Endothelial cell (in vitro differentiated cells): ENCODE data around the gene TAF11L9. TPM values are rescaled to one million over a fixed set of nuclear protein-coding genes. Genes with fewer than 3 reads are reported as not detected.
"Not testable (repeated sequence)": the region's sequence is repeated elsewhere in the genome, so short reads cannot be mapped to it uniquely, and the experiment has no call there.

ENCODE experiments used
- DNase-seq: peaks from one replicate; pipeline ENCODE4 v3.0.0; 2021; ENCODE audit warnings: low spot score
- H3K27ac Mint-ChIP-seq: one replicate; pipeline ENCODE4 v1.8.0; 2021; ENCODE audit warnings: mixed read lengths, inconsistent platforms; ENCODE audit not compliant: unreplicated experiment
- H3K27me3 Mint-ChIP-seq: one replicate; pipeline ENCODE4 v1.8.0; 2021; ENCODE audit warnings: mild to moderate bottlenecking, moderate library complexity, mixed read lengths, inconsistent platforms; ENCODE audit not compliant: unreplicated experiment
- H3K36me3 Mint-ChIP-seq: one replicate; pipeline ENCODE4 v1.8.0; 2021; ENCODE audit warnings: mild to moderate bottlenecking, low read depth, mixed read lengths, inconsistent platforms; ENCODE audit not compliant: unreplicated experiment
- H3K4me1 Mint-ChIP-seq: one replicate; pipeline ENCODE4 v1.8.0; 2021; ENCODE audit warnings: mild to moderate bottlenecking, mixed read lengths, inconsistent platforms; ENCODE audit not compliant: unreplicated experiment
- H3K4me3 Mint-ChIP-seq: one replicate; pipeline ENCODE4 v1.8.0; 2021; ENCODE audit warnings: mild to moderate bottlenecking, mixed read lengths, inconsistent platforms; ENCODE audit not compliant: unreplicated experiment
- H3K9me3 Mint-ChIP-seq: one replicate; pipeline ENCODE4 v1.8.0; 2021; ENCODE audit warnings: mixed read lengths, inconsistent platforms; ENCODE audit not compliant: unreplicated experiment
- total RNA-seq: library from RNA; stranded (reverse); fragmentation: NEBNext Ultra II Directional; extraction: Animal tissue kit (Norgen Biotek cat#: 25700); gene quantifications from one replicate; pipeline ENCODE4 v1.2.1, GENCODE V29; 2021; ENCODE audit not compliant: unreplicated experiment
- TF ChIP-seq, protein P1 (sequence below): fragments of 200-600 bp; sonication (generic); IDR thresholded peaks from one replicate; pipeline ENCODE4 v1.5.0; 2021; ENCODE audit warnings: antibody characterized with exemption; ENCODE audit not compliant: unreplicated experiment

TAF11L9 gene
- total RNA-seq, 1 donor from 2014 or later: not detected

DNA sequence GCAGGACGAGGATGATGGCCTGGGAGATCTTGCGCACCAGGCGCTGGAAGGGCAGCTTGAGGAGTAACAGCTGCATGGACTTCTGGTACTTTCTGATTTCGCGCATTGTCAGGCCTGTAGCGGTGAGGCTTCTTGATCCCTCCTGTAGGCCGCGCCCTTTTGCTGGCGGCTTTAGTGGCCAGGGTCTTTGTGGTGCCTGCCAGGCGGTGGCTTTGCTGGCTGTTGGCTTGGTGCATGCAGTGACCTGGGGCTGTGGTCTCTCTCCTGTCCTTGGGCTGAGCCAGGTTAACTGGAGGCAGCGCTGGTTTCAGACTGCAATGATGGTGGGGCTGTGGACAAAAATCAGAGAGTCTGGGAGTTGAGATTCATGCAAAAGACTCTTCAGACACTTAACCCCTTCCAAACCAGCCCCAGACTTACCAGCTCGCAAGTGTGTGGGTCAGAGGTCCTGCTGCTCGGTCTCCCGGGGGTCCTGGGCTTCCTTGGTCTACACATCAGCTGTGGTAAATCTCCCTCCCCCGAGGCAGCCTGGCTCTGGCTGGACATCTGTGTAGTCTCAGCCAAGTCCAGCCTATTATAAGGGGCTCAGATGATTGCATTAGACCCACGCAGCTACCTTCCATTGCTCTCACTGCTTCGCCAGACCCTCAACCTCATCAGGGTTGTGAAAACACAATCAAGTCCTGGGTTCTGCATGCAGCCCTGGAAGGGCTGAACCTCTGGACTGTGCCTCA, 20.8 kb upstream of the TAF11L9 start:
- Mint-ChIP-seq H3K4me1 (no peaks in the 10 kb centered on the region), H3K4me3 (no peak overlapping the region), H3K9me3 (no peaks in the 10 kb centered on the region)

DNA sequence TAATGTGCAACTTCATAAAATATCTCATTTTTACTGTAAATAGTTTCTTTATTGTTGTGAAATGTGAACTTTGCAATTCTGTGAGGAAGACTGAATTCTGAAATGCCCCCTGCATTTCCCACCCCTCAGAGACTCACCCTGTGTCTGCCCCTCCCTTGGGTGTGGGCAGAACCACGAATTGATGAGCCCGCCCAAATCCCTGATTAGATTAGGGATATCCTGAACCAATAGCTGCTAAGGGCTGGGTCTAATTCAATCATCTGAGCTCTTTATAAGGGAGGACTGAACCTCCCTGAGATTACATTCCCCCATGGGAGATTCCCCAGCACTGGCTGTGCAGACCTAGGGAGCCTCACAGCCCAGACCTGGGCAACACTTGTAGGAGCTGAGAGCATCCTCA, 15.9 kb upstream of the TAF11L9 start, which contains the start of gene TAF11L12:
TSS of gene TAF11L12 (plus strand) at position 301 of the 400 bp plus-strand sequence.
- not testable (repeated sequence) for H3K4me3 Mint-ChIP-seq, H3K36me3 Mint-ChIP-seq, H3K9me3 Mint-ChIP-seq, H3K4me1 Mint-ChIP-seq, H3K27ac Mint-ChIP-seq, H3K27me3 Mint-ChIP-seq, DNase-seq

More for the DNA sequence above, 20.8 kb upstream of the TAF11L9 start:
- no peak for DNase-seq
- TF ChIP-seq, protein P1, sequence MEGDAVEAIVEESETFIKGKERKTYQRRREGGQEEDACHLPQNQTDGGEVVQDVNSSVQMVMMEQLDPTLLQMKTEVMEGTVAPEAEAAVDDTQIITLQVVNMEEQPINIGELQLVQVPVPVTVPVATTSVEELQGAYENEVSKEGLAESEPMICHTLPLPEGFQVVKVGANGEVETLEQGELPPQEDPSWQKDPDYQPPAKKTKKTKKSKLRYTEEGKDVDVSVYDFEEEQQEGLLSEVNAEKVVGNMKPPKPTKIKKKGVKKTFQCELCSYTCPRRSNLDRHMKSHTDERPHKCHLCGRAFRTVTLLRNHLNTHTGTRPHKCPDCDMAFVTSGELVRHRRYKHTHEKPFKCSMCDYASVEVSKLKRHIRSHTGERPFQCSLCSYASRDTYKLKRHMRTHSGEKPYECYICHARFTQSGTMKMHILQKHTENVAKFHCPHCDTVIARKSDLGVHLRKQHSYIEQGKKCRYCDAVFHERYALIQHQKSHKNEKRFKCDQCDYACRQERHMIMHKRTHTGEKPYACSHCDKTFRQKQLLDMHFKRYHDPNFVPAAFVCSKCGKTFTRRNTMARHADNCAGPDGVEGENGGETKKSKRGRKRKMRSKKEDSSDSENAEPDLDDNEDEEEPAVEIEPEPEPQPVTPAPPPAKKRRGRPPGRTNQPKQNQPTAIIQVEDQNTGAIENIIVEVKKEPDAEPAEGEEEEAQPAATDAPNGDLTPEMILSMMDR: no peak
- H3K36me3 Mint-ChIP-seq: no peaks in the 10 kb centered on the region
- H3K27me3 Mint-ChIP-seq: no peaks in the 10 kb centered on the region
- no peak overlapping the region for H3K27ac Mint-ChIP-seq

DNA sequence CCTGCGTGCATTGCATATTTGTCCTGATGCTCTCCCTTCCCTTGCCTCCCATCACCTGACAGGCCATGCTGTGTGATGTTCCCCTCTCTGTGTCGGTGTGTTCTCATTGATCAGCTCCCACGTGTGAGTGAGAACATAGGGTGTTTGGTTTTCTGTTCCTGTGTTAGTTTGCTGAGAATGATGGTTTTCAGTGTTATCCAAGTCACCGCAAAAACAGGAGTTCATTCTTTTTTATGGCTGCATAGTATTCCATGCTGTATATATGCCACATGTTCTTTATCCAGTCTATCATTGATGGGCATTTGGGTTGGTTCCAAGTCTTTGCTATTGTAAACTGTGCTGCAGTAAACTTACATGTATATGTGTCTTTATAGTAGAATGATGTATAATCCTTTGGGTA, 13.3 kb upstream of the TAF11L9 start:
- H3K27me3 Mint-ChIP-seq, H3K4me1 Mint-ChIP-seq, H3K27ac Mint-ChIP-seq, H3K9me3 Mint-ChIP-seq, H3K4me3 Mint-ChIP-seq, DNase-seq, H3K36me3 Mint-ChIP-seq: not testable (repeated sequence)

DNA sequence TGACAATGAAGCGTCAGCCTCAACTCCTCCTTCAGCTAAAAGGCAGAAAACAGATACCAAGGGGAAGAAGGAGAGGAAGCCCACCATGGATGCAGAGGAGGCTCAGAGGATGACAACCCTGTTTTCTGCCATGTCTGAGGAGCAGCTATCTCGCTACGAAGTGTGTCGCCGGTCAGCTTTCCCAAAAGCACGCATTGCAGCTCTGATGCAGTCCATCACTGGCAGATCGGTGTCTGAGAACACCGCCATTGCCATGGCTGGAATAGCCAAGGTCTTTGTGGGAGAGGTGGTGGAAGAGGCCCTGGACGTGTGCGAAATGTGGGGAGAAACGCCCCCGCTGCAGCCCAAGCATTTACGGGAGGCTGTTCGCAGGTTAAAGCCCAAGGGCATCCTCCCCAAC, 10.8 kb upstream of the TAF11L9 start:
- no peaks in the 10 kb centered on the region for H3K36me3 Mint-ChIP-seq
- peaks cover 3% of the 10 kb centered on the region for H3K4me1 Mint-ChIP-seq
- TF ChIP-seq, protein P1: no peak
- no peak overlapping the region for H3K4me3 Mint-ChIP-seq
- H3K9me3 Mint-ChIP-seq: peaks cover 4% of the 10 kb centered on the region
- DNase-seq: no peak
- H3K27me3 Mint-ChIP-seq: peaks cover 1% of the 10 kb centered on the region
- no peak overlapping the region for H3K27ac Mint-ChIP-seq

DNA sequence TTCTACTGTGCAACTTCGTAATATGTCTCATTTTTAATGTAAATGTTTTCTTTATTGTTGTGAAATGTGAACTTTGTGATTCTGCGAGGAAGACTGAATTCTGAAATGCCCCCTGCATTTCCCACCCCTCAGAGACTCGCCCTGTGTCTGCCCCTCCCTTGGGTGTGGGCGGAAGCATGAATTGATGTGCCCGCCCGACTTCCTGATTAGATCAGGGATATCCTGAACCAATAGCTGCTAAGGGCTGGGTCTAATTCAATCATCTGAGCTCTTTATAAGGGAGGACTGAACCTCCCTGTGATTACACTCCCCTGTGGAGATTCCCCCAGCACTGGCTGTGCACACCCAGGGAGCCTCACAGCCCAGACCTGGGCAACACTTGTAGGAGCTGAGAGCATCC, 9.7 kb upstream of the TAF11L9 start, which contains the start of gene TAF11L11:
TSS of gene TAF11L11 (plus strand) at position 304 of the 400 bp plus-strand sequence.
- H3K4me1 Mint-ChIP-seq, H3K27ac Mint-ChIP-seq, H3K27me3 Mint-ChIP-seq, H3K36me3 Mint-ChIP-seq, H3K9me3 Mint-ChIP-seq, H3K4me3 Mint-ChIP-seq, DNase-seq: not testable (repeated sequence)

DNA sequence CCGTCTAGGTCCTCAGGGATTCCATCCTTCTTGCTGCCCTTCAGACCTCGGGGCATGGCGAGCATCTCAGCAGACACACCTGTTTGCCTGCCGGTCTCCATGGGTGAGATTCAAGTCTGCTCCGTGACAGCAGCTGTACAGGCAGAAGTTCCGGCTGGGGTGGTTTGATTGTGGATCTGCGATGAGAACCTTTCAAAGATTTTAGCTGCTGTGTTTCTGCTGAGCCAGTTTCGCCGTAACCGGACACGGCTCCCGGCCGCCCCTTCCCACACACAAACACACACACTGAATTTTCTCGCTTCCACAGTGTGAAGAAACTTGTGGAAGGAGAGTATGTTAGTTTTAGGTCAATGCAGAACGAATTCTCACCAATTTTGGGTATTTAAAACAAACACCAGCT, 3.5 kb upstream of the TAF11L9 start, which contains the start of gene TAF11L10:
TSS of gene TAF11L10 (minus strand) at position 101 of the 400 bp plus-strand sequence.
- H3K4me3 Mint-ChIP-seq, H3K9me3 Mint-ChIP-seq, H3K27ac Mint-ChIP-seq, DNase-seq, H3K36me3 Mint-ChIP-seq, H3K4me1 Mint-ChIP-seq, H3K27me3 Mint-ChIP-seq: not testable (repeated sequence)

DNA sequence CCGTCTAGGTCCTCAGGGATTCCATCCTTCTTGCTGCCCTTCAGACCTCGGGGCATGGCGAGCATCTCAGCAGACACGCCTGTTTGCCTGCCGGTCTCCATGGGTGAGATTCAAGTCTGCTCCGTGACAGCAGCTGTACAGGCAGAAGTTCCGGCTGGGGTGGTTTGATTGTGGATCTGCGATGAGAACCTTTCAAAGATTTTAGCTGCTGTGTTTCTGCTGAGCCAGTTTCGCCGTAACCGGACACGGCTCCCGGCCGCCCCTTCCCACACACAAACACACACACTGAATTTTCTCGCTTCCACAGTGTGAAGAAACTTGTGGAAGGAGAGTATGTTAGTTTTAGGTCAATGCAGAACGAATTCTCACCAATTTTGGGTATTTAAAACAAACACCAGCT, 3.3 kb downstream of the TAF11L9 start, which contains the start of gene TAF11L8:
TSS of gene TAF11L8 (minus strand) at position 101 of the 400 bp plus-strand sequence.
- not testable (repeated sequence) for H3K36me3 Mint-ChIP-seq, DNase-seq, H3K27ac Mint-ChIP-seq, H3K9me3 Mint-ChIP-seq, H3K4me3 Mint-ChIP-seq, H3K4me1 Mint-ChIP-seq, H3K27me3 Mint-ChIP-seq

DNA sequence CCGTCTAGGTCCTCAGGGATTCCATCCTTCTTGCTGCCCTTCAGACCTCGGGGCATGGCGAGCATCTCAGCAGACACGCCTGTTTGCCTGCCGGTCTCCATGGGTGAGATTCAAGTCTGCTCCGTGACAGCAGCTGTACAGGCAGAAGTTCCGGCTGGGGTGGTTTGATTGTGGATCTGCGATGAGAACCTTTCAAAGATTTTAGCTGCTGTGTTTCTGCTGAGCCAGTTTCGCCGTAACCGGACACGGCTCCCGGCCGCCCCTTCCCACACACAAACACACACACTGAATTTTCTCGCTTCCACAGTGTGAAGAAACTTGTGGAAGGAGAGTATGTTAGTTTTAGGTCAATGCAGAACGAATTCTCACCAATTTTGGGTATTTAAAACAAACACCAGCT, 8.5 kb downstream of the TAF11L9 start, which contains the start of gene TAF11L7:
TSS of gene TAF11L7 (minus strand) at position 101 of the 400 bp plus-strand sequence.
- not testable (repeated sequence) for H3K27me3 Mint-ChIP-seq, H3K27ac Mint-ChIP-seq, H3K4me1 Mint-ChIP-seq, H3K4me3 Mint-ChIP-seq, H3K9me3 Mint-ChIP-seq, H3K36me3 Mint-ChIP-seq, DNase-seq
